IPS-20b (cell line): ENCODE measurements around the gene TYRP1.

Experiments
- H3K27ac ChIP-seq: one replicate; pipeline ENCODE4 v1.5.1; 2013; ENCODE audit warnings: low read length
- H3K27me3 ChIP-seq: 2 replicates; pipeline ENCODE4 v1.6.1; 2013; ENCODE audit warnings: mild to moderate bottlenecking, low read length, inconsistent platforms; ENCODE audit not compliant: insufficient read depth
- H3K36me3 ChIP-seq: 2 replicates; pipeline ENCODE4 v1.6.1; 2013; ENCODE audit warnings: low read depth, mild to moderate bottlenecking, inconsistent platforms, low read length, moderate library complexity; ENCODE audit not compliant: insufficient read depth
- H3K4me1 ChIP-seq: 2 replicates; pipeline ENCODE4 v1.6.1; 2013; ENCODE audit warnings: mild to moderate bottlenecking, control low read depth, inconsistent platforms, low read length, moderate library complexity; ENCODE audit not compliant: insufficient read depth
- H3K4me3 ChIP-seq: 2 replicates; pipeline ENCODE4 v1.5.1; 2013; ENCODE audit warnings: mild to moderate bottlenecking, low read length, inconsistent platforms
- H3K9ac ChIP-seq: 2 replicates; pipeline ENCODE4 v1.6.1; 2013; ENCODE audit warnings: low read depth, mild to moderate bottlenecking, inconsistent platforms, low read length, moderate library complexity
- H3K9me3 ChIP-seq: 2 replicates; pipeline ENCODE4 v1.6.1; 2013; ENCODE audit warnings: mild to moderate bottlenecking, low read depth, low read length, inconsistent platforms; ENCODE audit not compliant: insufficient read depth

Gene TYRP1

DNA sequence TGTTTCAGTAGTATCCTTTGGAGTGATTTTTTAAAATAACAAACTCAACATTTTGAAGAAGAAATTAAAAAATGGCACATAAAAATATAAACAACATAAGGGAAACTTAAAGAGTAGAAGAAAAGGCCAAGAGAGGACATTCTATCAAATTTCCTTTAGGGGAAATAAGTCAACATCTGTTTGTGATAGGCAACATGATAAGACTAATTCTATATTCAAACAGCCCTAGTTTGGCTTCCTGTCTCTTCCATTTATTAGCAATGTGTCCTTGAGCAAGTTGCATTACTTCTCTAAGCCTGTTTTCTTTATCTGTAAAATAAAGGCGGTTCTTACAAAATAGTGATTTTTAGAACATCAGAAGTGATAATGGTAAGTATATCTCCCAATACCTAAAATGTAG lies 24.7 kb downstream of the TYRP1 start:
- H3K27ac ChIP-seq = no peak overlapping the region
- H3K36me3 ChIP-seq = no peaks in the 10 kb centered on the region
- no peaks in the 10 kb centered on the region for H3K9me3 ChIP-seq
- no peaks in the 10 kb centered on the region for H3K27me3 ChIP-seq
- no peak overlapping the region for H3K4me3 ChIP-seq
- no peak overlapping the region for H3K9ac ChIP-seq
- H3K4me1 ChIP-seq = peaks cover 8% of the 10 kb centered on the region

DNA sequence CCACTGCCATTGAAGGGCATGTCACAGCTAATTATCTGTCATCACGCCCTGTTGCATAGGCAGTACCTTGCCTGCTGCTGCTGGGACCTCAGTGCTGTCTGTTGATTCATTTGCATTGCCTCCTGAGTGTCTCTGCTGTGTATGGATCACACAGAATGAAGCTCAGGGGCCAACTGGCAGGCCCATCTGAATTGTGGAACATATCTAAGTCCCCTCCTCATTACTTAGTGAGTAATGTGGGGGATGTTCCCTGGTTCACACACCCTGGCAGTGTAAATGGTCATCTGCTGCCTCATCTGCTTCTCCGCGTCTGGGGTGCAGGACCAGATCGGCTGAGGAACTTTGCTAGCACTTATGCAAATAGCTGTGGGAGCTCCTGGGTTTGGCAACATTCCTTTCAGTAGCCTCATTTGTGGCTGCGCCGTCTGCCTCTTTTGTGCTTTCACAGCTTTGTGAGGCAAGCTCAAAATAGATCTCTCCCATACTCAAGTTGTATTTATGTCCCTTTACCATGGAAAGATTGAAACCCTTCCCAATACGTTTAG lies 25.4 kb downstream of the TYRP1 start:
- H3K27me3 ChIP-seq = no peaks in the 10 kb centered on the region
- H3K27ac ChIP-seq = no peak overlapping the region
- H3K9ac ChIP-seq = peak overlapping the region; percentile 47; the same call in 1 of the 2 replicates
- H3K36me3 ChIP-seq = no peaks in the 10 kb centered on the region
- H3K4me1 ChIP-seq = peaks cover 8% of the 10 kb centered on the region
- H3K9me3 ChIP-seq = no peaks in the 10 kb centered on the region
- peak overlapping the region; percentile 60 for H3K4me3 ChIP-seq

DNA sequence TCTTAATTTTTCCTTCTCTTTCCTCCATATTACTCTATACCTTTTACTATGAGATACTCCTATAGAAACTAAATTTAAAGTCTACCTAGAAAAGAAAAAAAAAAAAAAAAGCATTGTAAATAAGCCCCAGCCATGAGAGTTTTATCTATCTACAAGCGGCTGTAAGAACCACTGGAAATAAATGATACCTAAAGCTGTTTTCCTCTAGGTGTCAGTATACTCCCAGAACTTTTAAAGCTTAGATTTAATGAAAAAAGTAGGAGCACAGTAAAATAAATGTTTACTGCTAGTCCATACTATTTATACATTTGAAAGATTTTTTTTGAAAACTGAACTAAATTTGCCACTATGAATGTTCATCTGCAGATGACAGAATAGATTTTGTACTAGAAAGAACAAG lies 26.2 kb downstream of the TYRP1 start:
- Histone ChIP-seq H3K36me3 (no peaks in the 10 kb centered on the region), H3K4me1 (peaks cover 8% of the 10 kb centered on the region), H3K4me3 (no peak overlapping the region), H3K27me3 (no peaks in the 10 kb centered on the region), H3K9ac (no peak overlapping the region; the same call in 1 of the 2 replicates), H3K9me3 (no peaks in the 10 kb centered on the region), H3K27ac (no peak overlapping the region)

DNA sequence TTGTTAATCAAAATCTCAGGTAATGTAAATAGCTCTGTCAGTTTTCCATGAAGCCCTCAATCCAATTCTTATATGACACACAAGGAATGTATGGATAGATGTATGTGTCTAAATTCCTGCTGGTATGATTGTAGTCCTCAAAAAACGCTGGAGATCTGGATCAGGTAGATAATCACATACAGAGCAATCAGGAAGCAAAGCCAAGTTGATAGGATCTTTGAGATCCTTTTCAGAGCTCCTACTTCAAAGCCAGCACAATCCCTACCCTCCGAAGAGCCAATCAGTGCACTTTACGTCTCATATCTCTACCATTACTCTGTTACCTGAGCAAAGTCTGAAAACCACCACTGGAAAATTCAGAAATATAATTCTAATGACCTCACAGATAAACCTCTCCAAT lies 27.4 kb downstream of the TYRP1 start:
- Histone ChIP-seq H3K4me1 (peaks cover 8% of the 10 kb centered on the region), H3K36me3 (no peaks in the 10 kb centered on the region), H3K9me3 (no peaks in the 10 kb centered on the region), H3K27ac (no peak overlapping the region), H3K27me3 (no peaks in the 10 kb centered on the region), H3K4me3 (no peak overlapping the region), H3K9ac (no peak overlapping the region)

DNA sequence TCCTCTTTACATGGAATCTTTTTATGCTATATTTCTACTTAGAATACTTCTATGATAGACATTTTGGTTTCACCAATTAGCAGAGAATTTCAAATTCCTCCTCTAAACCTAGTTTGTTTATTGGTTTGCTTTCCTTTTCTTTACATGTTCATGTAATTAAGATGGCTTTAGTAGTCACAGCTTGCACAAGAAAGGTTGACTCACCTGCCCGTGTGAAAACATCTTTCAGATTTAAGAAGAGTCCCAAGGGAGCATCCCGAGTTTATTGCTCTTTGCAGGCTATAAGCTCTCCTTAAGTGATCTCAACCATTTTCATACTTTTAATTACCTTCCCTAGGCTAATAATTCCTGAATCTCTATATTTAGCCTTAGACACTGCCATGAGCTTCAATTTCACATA lies 28.9 kb downstream of the TYRP1 start:
- no peaks in the 10 kb centered on the region for H3K36me3 ChIP-seq
- no peak overlapping the region for H3K9ac ChIP-seq
- no peak overlapping the region for H3K4me3 ChIP-seq
- H3K9me3 ChIP-seq = no peaks in the 10 kb centered on the region
- H3K27ac ChIP-seq = no peak overlapping the region
- no peaks in the 10 kb centered on the region for H3K27me3 ChIP-seq
- peaks cover 8% of the 10 kb centered on the region for H3K4me1 ChIP-seq

DNA sequence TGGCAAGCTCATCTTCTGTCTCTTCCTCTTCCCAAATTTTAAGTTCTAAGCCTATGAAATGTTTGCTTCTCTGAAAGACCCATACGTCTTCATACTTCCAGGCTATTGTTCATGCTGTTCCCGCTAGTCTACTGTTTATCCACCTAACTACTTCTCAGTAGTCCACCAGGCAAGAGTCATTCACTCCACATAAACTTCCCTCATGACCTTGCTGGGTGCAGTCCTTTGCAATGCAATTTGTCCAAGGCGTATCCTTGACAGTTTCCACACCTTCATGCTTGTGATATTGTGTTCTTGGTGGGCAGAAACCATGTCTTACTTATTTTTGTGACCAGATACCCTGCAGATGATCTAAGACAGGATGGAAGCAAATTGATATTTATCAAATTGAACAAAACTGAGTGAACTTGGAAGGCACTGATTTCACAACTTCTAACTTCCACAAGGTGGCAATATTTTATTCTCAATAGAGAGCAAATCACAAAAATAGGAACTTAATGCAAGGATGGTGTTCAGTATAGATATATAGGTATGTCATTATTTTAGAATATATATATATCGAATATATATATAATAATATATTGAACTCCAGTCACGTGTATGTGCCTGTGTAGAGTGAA lies 30.3 kb downstream of the TYRP1 start:
- Histone ChIP-seq H3K9ac (no peak overlapping the region), H3K27me3 (no peaks in the 10 kb centered on the region), H3K36me3 (no peaks in the 10 kb centered on the region), H3K4me3 (no peak overlapping the region), H3K27ac (no peak overlapping the region), H3K9me3 (no peaks in the 10 kb centered on the region), H3K4me1 (peaks cover 5% of the 10 kb centered on the region)

DNA sequence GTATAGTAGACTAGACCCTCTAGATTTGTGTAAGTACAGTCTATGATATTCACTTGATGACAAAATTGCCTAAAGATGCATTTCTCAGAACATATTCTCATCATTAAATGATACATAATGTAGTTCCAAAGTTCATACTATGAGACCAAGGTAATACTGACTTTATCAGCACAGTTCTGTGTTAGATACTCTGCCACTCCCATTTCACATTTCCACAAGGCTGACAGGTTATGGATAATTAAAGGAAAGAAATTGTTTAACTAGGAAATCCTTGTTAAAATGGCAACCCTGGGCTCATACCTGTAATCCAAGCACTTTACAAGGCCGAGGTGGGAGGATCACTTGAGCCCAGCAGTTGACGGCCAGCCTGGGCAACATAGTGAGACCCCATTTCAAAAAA lies 33.6 kb downstream of the TYRP1 start:
- H3K9ac ChIP-seq = no peak overlapping the region
- H3K27me3 ChIP-seq = no peaks in the 10 kb centered on the region
- no peak overlapping the region for H3K4me3 ChIP-seq
- H3K27ac ChIP-seq = no peak overlapping the region
- H3K36me3 ChIP-seq = no peaks in the 10 kb centered on the region
- H3K4me1 ChIP-seq = no peaks in the 10 kb centered on the region
- H3K9me3 ChIP-seq = no peaks in the 10 kb centered on the region

DNA sequence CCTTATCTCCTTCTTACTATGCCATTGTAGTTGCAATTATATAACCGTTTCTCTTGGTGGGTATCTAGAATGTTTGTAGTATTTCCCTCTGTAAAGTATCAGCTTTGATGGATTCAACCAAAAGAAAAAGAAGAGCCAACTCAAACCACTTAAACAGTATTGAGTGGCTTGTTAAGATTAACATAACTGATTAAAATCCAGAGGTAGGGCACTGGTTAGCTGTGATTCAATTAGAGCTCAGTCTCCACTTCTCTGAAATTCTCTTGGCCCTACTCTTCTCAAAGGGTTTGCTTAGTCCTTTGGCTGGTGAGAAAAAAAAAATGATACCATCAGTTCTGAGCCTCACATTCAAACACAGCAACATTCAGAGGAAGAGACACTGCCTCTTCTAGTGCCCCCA lies 37.0 kb downstream of the TYRP1 start:
- no peaks in the 10 kb centered on the region for H3K36me3 ChIP-seq
- peaks cover 4% of the 10 kb centered on the region; the same call in 1 of the 2 replicates for H3K9me3 ChIP-seq
- H3K4me3 ChIP-seq = no peak overlapping the region
- no peaks in the 10 kb centered on the region for H3K27me3 ChIP-seq
- H3K9ac ChIP-seq = no peak overlapping the region
- H3K27ac ChIP-seq = no peak overlapping the region
- no peaks in the 10 kb centered on the region for H3K4me1 ChIP-seq

DNA sequence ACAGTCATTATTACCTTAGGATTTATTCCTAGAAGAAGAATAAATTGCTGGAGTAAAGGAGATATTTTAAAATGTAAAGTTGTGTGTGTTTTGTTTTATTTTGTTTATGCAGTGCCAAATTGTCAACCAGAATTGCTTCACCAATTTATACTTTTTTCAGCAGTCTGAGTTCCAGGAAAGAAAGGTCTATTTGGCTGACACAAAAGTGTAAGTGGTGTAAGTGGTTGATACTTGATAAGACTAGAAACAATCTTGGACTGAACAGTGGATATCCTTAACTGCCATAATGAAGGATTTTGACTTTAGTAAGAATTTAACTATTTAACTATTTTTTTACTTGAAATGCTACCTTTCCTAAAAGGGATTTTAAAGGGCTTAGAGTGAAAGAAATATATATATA lies 37.7 kb downstream of the TYRP1 start:
- Histone ChIP-seq H3K27ac (no peak overlapping the region), H3K36me3 (no peaks in the 10 kb centered on the region), H3K4me3 (no peak overlapping the region), H3K9me3 (peaks cover 4% of the 10 kb centered on the region; the same call in 1 of the 2 replicates), H3K9ac (no peak overlapping the region), H3K4me1 (no peaks in the 10 kb centered on the region), H3K27me3 (no peaks in the 10 kb centered on the region)

DNA sequence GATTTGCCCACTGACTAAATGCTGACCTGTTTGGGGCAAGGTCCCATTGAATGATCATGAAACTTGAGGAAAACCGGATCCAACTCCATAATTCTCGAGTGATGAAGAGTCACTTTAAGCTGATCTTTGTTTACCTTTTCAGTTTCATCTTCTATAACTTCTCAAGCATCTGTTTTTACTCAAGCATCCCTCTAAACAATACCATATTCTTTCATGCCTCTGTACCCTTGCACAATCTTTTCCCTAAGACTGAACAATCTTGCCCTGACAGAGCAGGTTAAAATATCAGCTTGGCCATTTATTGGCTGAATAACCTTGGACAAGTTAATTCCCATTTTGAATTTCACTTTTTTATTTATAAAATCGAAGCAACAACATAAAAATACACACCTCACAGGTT lies 39.8 kb downstream of the TYRP1 start:
- Histone ChIP-seq H3K4me3 (no peak overlapping the region), H3K4me1 (no peaks in the 10 kb centered on the region), H3K36me3 (no peaks in the 10 kb centered on the region), H3K27ac (no peak overlapping the region), H3K27me3 (no peaks in the 10 kb centered on the region), H3K9me3 (peaks cover 4% of the 10 kb centered on the region; the same call in 1 of the 2 replicates), H3K9ac (no peak overlapping the region)

DNA sequence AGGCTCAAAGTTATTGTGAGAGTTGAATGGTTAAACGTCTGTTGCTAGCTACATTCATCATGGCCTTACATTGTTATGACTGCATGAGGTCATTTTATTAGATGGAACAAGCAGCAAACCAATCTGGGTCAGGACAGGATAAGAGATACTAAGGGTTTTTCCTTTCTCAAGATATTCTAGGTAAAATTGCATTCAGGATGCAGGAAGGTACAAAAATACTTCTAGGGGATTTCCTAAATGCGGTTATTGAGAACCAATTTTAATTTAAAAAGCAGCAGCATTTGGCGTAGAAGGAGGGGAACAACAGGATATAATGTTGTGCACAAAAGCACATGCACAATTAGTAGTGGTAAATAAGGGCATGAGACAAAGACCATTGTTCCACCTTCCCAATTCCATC lies 42.5 kb downstream of the TYRP1 start:
- Histone ChIP-seq H3K9ac (no peak overlapping the region), H3K27me3 (no peaks in the 10 kb centered on the region)

DNA sequence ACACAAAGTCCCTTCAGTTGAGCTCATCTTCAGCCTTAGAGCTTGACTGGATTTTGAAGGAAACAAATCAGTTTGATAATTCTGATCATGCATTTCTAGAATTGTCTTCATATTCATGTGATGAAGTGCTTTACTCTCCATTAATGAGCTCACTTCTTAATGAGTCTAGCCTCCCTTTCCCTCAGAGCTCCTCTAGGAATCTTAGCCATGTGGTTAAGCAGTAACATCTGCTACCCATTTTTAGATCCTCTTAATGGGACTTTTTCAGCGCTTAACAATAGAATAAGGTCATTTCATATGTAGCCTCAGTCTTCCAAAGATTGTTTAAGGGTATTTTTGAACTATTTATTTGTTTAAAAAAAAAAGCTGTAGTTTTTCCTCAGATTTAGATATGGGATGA lies 44.7 kb downstream of the TYRP1 start:
- Histone ChIP-seq H3K4me1 (0 out of 2 replicates have a peak, but pooled peaks cover 7% of the 10 kb centered on the region), H3K36me3 (no peaks in the 10 kb centered on the region), H3K9me3 (peaks cover 4% of the 10 kb centered on the region; the same call in 1 of the 2 replicates), H3K27ac (no peak overlapping the region), H3K4me3 (no peak overlapping the region), H3K27me3 (no peaks in the 10 kb centered on the region), H3K9ac (no peak overlapping the region)

More for the DNA sequence above, 42.5 kb downstream of the TYRP1 start:
- H3K36me3 ChIP-seq = no peaks in the 10 kb centered on the region
- H3K9me3 ChIP-seq = peaks cover 4% of the 10 kb centered on the region; the same call in 1 of the 2 replicates
- 0 out of 2 replicates have a peak, but pooled peaks cover 7% of the 10 kb centered on the region for H3K4me1 ChIP-seq
- no peak overlapping the region for H3K4me3 ChIP-seq
- H3K27ac ChIP-seq = no peak overlapping the region
